ENCODE data around the gene EXOC7. TPM values are rescaled to one million over a fixed set of nuclear protein-coding genes. Genes with fewer than 3 reads are reported as not detected.

Gene EXOC7
- total RNA-seq, 1 donor from 2014 or later, result 79.8 TPM

- peaks cover 24% of the 10 kb centered on the region for H3K4me1 ChIP-seq
- peaks cover 25% of the 10 kb centered on the region for H3K27me3 ChIP-seq
Observed at GRCh38 chr17:76139801-76140660, 36.4 kb upstream of the EXOC7 start.

DNA sequence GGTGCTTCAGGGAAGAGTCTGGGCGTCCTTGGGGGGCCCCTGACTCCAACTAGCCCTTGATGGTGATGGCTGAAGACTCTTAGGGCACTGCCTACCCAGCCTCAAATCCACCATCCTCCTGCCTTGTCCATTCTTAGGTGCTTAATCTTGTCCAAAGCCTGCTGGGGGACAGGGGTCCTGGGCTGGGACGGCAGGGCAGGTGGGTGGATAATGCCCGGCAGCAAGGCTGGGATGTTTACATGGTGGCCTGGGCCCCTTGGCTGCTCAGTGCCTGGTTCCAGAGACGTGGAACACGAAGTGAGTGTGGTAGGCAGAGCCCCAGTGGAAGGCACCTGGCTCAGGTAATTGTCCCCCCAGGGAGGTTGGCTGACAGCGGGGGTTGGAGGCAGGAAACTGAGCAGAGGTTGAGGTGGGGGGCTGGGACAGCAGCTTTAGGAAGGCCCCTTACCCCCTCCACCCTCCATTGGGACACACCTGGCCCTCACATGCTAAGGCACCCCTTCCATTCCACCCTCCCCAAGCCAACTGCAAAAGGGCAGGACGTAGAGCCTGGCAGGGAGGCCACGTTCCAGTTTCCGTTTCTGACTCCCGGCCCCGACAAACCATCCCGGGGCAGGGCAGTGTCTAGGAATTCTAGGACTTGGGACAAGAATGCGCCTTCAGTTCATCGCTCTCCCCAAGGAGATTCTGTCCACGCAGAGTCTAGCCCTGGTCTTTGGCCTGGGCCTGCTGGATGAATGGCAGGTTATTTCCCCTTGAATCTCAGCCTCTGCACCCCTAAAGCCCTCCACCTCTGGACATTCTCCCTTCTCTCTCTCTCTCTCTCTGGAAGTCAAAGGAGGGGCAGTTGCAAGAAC is 35.5 kb upstream of the EXOC7 start:
- no peak overlapping the region for H3K27ac ChIP-seq
- H3K4me1 ChIP-seq, result peaks cover 24% of the 10 kb centered on the region
- intact Hi-C loops (cut with DNase I), result no loop called here
- H3K27me3 ChIP-seq, result peaks cover 25% of the 10 kb centered on the region
- no peak for DNase-seq (ENCODE audit: extremely low spot score in 2 of 2)
- no peaks in the 10 kb centered on the region for H3K9me3 ChIP-seq
- H3K4me3 ChIP-seq, result no peak overlapping the region
- TF ChIP-seq POLR2A (IDR thresholded peaks at IDR 0.05) (no peak), POLR2AphosphoS5 (IDR thresholded peaks at IDR 0.05; ENCODE audit: insufficient read depth in 1 of 2, low read depth in 1 of 2) (no peak)
- TF ChIP-seq, protein P1, sequence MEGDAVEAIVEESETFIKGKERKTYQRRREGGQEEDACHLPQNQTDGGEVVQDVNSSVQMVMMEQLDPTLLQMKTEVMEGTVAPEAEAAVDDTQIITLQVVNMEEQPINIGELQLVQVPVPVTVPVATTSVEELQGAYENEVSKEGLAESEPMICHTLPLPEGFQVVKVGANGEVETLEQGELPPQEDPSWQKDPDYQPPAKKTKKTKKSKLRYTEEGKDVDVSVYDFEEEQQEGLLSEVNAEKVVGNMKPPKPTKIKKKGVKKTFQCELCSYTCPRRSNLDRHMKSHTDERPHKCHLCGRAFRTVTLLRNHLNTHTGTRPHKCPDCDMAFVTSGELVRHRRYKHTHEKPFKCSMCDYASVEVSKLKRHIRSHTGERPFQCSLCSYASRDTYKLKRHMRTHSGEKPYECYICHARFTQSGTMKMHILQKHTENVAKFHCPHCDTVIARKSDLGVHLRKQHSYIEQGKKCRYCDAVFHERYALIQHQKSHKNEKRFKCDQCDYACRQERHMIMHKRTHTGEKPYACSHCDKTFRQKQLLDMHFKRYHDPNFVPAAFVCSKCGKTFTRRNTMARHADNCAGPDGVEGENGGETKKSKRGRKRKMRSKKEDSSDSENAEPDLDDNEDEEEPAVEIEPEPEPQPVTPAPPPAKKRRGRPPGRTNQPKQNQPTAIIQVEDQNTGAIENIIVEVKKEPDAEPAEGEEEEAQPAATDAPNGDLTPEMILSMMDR (IDR thresholded peaks at IDR 0.05), result no peak
- no peaks in the 10 kb centered on the region for H3K36me3 ChIP-seq

More at GRCh38 chr17:76139801-76140660, 36.4 kb upstream of the EXOC7 start:
- H3K27ac ChIP-seq, result no peak overlapping the region
- H3K4me3 ChIP-seq, result no peak overlapping the region
- no peak for DNase-seq (ENCODE audit: extremely low spot score in 2 of 2)
- H3K9me3 ChIP-seq, result no peaks in the 10 kb centered on the region
- TF ChIP-seq POLR2A (IDR thresholded peaks at IDR 0.05) (no peak), POLR2AphosphoS5 (IDR thresholded peaks at IDR 0.05; ENCODE audit: insufficient read depth in 1 of 2, low read depth in 1 of 2) (no peak)
- no peaks in the 10 kb centered on the region for H3K36me3 ChIP-seq
- intact Hi-C loops (cut with DNase I), result no loop called here

DNA sequence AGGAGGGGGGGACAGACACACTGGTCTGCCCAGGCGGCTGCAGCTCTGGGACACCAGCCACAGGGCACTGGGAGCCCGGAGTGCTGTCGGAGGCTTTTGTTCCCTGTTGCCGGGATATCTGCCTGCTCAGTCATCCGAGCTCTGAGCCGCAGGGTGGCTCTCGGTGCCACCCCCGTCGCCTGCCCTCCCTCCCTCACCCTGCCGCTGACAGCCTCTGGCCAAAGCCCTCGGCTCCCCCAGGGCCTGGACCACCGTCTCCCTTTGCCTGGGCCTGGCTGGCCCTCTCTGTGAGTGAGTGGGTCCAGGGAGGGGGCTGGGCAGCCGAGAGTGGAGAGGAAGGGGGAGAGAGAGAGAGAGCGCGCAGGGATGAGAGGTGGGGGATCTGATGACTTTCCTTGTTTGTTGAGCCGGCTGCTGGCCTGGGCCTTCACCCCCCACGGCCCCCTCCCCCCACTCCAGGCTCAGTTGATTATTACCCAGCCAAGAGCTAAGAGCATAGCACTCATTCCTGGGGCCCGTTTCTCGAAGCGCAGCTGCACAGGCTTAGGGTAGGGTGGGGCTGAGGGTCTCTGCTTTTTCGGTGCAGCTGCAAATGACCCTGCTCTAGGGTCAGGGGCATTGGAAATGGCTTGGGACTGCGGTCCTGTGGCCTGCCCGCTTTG is 34.8 kb upstream of the EXOC7 start:
- Histone ChIP-seq H3K36me3 (no peaks in the 10 kb centered on the region), H3K27me3 (peaks cover 25% of the 10 kb centered on the region), H3K27ac (no peak overlapping the region), H3K9me3 (no peaks in the 10 kb centered on the region), H3K4me3 (no peak overlapping the region), H3K4me1 (peaks cover 24% of the 10 kb centered on the region)
- TF ChIP-seq, protein P1 (IDR thresholded peaks at IDR 0.05), result no peak
- TF ChIP-seq POLR2A (IDR thresholded peaks at IDR 0.05) (no peak), POLR2AphosphoS5 (IDR thresholded peaks at IDR 0.05; ENCODE audit: insufficient read depth in 1 of 2, low read depth in 1 of 2) (no peak)
- intact Hi-C loops (cut with DNase I), result no loop called here
- no peak for DNase-seq (ENCODE audit: extremely low spot score in 2 of 2)

GRCh38 chr17:76137351-76138233 is 34.0 kb upstream of the EXOC7 start:
- intact Hi-C loops (cut with DNase I), result no loop called here
- H3K27me3 ChIP-seq, result peaks cover 25% of the 10 kb centered on the region
- no peak overlapping the region for H3K4me3 ChIP-seq
- H3K4me1 ChIP-seq, result peaks cover 29% of the 10 kb centered on the region
- H3K27ac ChIP-seq, result no peak overlapping the region
- no peaks in the 10 kb centered on the region for H3K9me3 ChIP-seq
- TF ChIP-seq, protein P1 (IDR thresholded peaks at IDR 0.05), result no peak
- TF ChIP-seq POLR2A (IDR thresholded peaks at IDR 0.05), result no peak
- no peak for TF ChIP-seq POLR2AphosphoS5 (IDR thresholded peaks at IDR 0.05; ENCODE audit: insufficient read depth in 1 of 2, low read depth in 1 of 2)
- no peaks in the 10 kb centered on the region for H3K36me3 ChIP-seq
- no peak for DNase-seq (ENCODE audit: extremely low spot score in 2 of 2)

Measured in vagina (tissue), 2 donors.